ENCODE measurements around the gene PPP5C.

The PPP5C gene

GRCh38 chr19:46406976-46407375, 60.1 kb downstream of the PPP5C start:
- no peak for DNase-seq (ENCODE audit: low spot score)
- TF ChIP-seq, protein P1, sequence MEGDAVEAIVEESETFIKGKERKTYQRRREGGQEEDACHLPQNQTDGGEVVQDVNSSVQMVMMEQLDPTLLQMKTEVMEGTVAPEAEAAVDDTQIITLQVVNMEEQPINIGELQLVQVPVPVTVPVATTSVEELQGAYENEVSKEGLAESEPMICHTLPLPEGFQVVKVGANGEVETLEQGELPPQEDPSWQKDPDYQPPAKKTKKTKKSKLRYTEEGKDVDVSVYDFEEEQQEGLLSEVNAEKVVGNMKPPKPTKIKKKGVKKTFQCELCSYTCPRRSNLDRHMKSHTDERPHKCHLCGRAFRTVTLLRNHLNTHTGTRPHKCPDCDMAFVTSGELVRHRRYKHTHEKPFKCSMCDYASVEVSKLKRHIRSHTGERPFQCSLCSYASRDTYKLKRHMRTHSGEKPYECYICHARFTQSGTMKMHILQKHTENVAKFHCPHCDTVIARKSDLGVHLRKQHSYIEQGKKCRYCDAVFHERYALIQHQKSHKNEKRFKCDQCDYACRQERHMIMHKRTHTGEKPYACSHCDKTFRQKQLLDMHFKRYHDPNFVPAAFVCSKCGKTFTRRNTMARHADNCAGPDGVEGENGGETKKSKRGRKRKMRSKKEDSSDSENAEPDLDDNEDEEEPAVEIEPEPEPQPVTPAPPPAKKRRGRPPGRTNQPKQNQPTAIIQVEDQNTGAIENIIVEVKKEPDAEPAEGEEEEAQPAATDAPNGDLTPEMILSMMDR (IDR thresholded peaks at IDR 0.05; ENCODE audit: extremely low read depth, missing control alignments) = no peak

DNA sequence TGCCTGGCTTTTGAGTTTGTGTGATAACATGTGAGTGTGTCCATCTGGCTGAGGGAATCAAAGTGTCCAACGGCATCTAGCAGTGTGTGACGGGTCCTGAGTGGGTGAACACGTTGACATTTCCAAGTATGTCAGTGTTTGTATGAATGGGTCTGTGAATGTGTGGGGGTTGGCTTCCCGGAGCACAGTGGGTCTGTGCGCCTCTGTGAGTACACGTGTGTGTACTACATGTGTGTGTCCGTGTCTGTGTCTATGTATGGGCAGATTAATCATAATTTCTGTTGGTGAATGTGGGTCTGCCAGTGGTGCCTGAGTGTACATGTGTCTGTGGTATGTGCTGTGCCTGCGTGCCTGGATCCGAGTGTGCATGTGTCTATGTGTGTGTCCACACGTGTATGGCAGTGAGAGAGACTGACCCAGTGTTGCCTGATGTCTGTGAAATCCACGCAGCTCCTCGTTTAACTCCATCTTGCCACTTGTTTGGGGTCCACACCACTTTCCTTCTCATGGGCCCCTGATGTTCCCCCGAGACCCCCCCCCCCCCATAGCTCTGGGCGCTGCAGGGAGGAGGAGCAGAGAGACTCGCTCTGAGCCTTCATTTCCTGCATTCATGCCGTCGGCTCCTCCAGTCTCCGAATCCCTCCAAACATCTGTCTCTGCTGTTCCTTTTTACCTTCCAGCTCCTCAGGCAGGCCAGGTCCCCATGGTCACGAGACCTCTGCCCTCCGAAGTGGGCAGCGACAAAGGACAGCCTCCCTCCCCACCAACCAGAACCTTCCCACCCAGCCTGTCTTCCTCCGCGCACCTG, 61.2 kb downstream of the PPP5C start:
- no peak for DNase-seq (ENCODE audit: low spot score)
- TF ChIP-seq, protein P1 (IDR thresholded peaks at IDR 0.05; ENCODE audit: extremely low read depth, missing control alignments) = no peak

- TF ChIP-seq, protein P1 (IDR thresholded peaks at IDR 0.05; ENCODE audit: extremely low read depth, missing control alignments) = no peak
- DNase-seq (ENCODE audit: low spot score) = no peak
These were observed 61.8 kb downstream of the PPP5C start for GRCh38 chr19:46408664-46409039.

DNA sequence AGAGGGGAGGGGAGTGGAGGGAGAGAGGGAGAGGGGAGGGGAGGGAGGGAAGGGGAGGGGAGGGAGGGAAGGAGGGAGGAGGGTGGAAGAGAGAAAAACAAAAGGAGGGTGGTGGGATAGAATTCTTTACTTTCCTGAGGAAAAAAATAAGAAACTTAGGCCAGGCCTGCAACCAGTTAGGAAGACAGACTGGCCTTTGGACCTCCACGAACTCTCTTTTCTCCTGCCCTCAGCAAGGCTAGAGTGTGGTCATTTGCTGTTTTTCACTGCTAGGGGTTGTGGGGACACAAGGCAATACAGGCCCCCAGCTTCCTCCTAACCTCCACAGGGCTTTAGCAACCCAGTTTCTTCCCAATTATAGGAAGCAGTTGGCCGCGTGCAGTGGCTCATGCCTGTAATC, 62.3 kb downstream of the PPP5C start:
- TF ChIP-seq, protein P1 (IDR thresholded peaks at IDR 0.05; ENCODE audit: extremely low read depth, missing control alignments) = no peak
- no peak for DNase-seq (ENCODE audit: low spot score)

GRCh38 chr19:46410205-46411087, 63.6 kb downstream of the PPP5C start:
- no peak for DNase-seq (ENCODE audit: low spot score)
- TF ChIP-seq, protein P1 (IDR thresholded peaks at IDR 0.05; ENCODE audit: extremely low read depth, missing control alignments) = no peak

GRCh38 chr19:46411088-46411924, 64.4 kb downstream of the PPP5C start:
- TF ChIP-seq, protein P1 (IDR thresholded peaks at IDR 0.05; ENCODE audit: extremely low read depth, missing control alignments) = no peak
- DNase-seq (ENCODE audit: low spot score) = no peak

All from GM20000 (cell line).